T-helper 22 cell (primary cell): ENCODE data around the gene NUCKS1.
A peak's percentile ranks its signal among the peaks of the same experiment; 100 is the strongest.
"Not testable (repeated sequence)": the region's sequence is repeated elsewhere in the genome, so short reads cannot be mapped to it uniquely, and the experiment has no call there.

Experiments
- DNase-seq: peaks from one replicate; pipeline ENCODE4 v3.0.0-alpha.2; 2020; ENCODE audit warnings: low read depth

NUCKS1 gene

GRCh38 chr1:205729945-205730610 lies 19.9 kb downstream of the NUCKS1 start:
- DNase-seq = no peak

DNA sequence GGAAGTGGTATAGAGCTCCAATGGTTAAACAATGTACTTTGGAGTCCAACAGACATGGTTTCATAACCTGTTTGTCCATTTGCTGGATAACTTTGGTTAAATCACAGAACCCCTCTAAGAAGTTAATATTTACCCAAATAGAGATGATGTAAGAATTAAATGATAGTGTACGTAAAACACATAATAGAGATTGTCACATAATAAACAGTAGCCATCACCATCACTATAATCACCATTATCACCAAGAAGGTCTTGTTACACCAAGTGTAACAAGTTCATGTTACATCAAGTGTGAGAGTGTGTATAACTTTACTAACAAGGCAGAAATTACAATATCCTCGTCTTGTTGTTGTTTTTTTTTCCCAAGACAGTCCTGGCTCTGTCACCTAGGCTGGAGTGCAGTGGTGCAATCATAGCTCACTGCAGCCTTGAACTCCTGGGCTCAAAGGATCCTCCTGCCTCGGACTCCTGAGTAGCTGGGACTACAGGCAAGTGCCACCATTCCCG lies 23.3 kb downstream of the NUCKS1 start:
- DNase-seq = no peak

DNA sequence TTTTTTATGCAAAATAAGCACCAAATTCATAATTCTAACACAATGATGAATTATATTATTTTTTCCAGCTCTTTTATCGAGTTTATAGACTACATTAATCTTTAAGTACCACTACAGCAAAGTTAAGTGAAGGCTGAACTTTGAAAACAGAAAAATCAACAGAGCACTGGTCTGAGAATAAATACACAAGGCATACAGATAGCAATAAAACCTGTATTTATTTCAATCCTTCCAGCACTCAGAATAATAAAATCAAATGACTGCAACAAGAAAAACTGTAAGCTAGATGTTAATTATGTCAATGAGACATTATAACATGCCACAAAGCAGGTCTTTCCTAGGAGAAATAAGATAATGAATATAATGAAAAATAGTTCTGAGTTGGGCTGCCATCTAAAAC lies 24.5 kb downstream of the NUCKS1 start:
- no peak for DNase-seq

DNA sequence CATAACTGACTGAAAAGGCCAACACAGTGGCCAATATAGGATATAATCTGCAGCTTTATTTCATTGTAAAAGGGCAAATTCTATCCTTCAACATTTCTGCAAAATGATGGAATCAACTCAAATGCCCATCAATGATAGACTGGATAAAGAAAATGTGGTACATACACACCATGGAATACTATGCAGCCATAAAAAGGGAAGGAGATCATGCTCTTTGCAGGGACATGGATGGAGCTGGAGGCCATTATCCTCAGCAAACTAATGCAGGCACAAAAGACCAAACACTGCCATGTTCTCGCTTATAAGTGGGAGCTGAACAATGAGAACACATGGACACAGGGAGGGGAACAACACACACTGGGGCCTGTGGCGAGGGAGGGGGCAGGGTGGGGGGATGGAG lies 29.2 kb downstream of the NUCKS1 start:
- not testable (repeated sequence) for DNase-seq

DNA sequence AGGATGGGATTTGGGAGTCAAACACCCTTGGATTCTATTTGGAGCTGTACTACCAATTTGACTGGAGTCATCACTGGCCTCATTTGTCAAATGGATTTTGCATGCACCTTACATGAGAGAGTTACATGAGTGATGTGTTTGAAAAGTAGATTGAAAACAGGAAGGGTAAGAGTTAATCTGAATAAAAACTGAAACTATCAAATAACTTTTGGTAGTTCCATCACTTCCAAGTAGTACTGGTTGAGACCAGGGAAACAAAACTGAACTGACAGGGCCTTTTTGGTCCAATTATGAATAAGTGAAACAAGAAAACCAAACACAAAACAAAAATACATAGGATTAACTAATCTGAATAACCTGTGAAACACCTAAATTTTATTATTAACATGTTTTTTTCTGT lies 30.2 kb downstream of the NUCKS1 start:
- no peak for DNase-seq

- no peak for DNase-seq
These were observed 31.0 kb downstream of the NUCKS1 start for GRCh38 chr1:205719015-205719414.

DNA sequence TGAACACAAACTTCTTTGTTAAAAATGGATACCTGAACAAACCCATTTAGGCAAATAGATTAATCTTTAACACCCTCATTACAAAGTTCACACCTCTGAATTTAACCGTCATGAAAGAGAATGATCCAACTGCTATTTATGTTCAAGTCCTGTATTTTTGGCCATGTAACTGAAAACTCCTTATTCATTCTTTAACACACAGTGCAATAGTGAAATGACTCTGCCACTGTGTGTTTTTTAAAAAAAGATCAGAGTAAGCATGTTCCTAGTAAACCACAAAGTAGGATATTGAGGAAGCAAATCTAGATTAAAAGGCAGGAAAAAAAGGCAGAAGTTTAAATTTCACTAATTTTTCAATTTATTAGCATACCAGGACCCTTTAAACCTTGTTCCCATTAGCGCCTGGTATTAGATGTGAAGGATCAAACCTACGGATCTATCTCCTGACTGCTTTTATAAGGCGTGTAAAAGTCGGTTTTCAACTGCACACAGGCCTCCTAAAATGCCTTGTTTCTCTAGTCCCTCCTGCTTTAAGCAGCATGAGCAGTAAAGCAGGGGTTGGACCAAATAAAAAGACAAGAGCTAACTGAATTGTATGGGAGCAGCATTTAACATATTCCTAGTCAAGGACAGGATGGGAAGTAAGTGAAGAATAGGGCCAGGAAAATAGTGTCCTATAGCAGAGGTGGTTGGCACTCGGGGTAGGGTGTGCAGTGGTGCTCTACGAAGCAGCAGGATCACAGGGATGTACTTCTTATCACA lies 33.4 kb downstream of the NUCKS1 start:
- DNase-seq = no peak

GRCh38 chr1:205715628-205716027 lies 34.4 kb downstream of the NUCKS1 start:
- DNase-seq = no peak

DNA sequence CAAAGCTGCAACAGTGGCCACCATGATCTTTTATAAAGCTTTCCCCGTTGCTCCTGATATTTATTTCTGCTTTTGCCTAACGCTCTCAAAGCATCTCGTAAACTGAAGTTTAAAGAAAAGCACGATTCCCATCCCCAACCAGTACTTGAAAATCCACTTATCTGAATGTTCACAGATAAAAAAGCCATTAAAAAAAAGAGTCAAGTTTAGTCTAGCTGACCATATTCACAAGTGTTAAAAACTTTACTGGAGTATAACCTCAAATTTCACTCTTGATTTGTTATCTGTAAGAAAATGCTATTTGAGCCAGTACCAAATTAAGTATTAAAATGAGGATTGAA lies 35.1 kb downstream of the NUCKS1 start:
- DNase-seq = no peak

- no peak for DNase-seq
These were observed 35.6 kb downstream of the NUCKS1 start for GRCh38 chr1:205714190-205714905.

GRCh38 chr1:205711105-205712048 lies 38.6 kb downstream of the NUCKS1 start:
- peak; percentile 14 for DNase-seq

GRCh38 chr1:205710201-205711062 lies 39.5 kb downstream of the NUCKS1 start:
- DNase-seq = no peak

DNA sequence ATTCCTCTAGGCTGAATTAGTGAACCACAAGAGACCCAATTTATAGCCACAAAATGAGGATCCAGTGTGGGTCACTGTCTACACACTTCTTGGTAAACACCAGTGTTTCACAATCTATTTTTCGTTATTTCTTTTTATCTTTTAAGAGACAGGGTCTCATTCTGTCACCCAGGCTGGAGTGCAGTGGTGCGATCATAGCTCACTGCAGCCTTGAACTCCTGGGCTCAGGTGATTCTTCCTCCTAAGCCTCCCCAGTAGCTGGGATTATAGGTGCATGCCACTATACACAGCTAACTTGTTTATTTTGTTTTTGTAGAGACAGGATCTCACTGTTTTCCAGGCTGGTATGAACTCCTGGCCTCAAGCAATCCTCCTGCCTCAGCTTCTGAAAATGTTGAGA lies 40.3 kb downstream of the NUCKS1 start:
- DNase-seq = no peak

DNA sequence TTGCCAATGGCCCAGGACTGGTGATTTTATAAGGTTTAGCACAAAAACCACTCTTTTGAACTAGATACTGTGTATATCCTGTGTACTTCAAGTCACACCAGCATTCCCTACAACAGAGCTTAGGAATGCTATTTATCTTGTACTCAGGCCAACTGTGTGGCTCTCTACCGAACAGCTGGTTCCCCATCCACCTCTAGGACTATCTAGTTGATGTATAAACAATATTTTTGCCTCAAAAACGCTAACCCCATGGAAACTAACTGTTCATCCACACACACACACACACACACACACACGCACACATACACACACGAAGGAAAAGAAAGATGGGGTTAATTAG lies 41.0 kb downstream of the NUCKS1 start:
- DNase-seq = no peak

DNA sequence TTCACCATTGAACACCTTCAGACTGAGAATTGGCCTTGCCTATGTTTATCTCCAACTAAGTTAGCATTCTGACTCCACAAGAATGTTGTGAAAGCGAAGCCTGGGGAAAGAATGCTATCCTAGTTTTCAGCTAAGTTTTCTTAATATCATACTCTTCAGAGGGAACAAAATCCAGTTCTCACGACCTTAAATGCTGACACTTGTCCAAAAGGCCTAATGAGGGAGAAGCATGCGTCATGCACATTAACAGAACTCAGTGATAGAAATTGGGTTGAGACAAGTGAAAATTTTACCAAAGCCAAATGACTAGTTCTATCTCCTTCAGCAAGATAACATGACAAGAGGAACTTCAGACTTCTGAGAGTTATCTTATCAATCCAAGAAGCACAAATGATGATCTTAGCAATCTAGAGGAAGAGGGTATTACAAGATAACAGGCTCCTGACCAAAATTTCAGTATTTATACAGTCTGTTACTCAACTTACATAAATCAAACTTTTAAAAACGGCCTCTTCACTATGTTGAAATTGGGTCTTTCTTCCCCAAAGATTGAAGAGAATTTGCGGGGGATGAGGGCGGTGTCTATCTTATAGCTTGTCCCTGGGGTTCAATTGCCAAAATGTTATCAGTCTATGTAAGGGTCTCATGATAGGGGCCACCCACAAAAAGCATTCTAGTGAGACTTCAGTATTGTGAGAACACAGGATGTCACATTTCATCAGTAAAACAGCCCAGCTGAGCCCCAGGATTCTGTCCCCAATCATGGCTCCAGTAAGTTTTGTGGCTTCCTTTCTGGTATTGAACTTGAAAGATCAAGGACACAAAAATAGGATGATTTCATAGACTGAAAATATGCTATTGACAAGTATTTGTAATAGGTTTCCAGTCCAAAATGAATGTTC lies 43.1 kb downstream of the NUCKS1 start:
- DNase-seq = no peak

DNA sequence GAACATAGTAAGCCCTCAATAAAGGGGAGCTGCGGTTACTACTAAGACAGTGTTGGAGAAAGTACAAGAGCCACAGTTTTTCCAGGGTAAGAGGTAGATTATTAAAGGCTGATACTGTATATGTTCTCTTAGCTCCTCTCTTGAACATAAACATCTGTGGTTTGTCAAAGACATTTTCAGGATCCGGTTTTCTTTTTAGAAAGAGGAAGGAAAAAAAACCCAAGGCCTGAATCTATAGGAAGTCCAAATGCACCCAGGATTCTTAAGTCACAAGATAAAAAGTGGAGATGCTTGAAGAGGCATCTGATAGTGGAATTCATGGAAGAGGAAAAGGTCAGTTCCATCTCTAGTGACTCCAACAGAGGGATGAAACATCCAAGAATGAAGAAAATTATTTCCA lies 45.1 kb downstream of the NUCKS1 start:
- DNase-seq = no peak

GRCh38 chr1:205703072-205703471 lies 46.9 kb downstream of the NUCKS1 start:
- no peak for DNase-seq

DNA sequence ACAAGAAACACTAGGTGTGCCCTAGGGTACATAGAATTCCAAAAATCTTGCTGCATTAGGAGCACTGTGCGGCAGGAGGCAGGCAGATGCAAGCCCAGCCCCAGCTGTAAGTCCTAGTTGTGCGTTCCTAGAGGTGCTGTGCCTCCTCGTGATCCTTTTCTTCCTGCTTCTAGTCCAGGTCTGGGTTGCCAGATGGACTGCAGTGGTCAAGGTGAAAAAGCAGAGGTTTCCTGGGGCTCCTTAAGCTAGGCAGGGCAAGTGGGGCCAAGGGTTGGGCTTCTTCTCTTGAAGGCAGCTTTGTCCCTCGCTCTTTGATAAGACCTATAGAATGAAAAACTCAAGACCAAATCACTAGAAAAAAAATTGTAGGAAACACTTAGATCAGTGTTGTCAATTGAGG lies 48.1 kb downstream of the NUCKS1 start:
- no peak for DNase-seq

DNA sequence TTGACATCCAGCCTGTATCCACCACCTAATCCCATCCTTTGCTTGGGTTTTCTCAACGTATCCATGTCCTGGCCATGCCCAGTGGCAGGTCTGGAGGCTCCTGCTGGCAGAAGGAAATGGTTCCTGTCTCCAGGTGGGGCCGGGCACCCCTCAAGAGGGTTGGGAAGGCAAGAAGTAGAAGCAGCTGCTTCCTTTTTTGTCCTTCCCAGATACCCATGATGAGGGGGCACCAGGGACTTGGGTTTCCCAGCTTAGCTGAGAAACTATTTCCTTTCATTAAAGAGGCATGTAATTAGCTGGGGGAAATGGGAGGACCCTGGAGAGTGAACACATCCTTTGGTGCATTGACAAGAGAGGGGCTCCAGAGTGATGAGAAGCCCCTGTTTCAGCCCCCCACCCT lies 48.6 kb downstream of the NUCKS1 start:
- no peak for DNase-seq

- no peak for DNase-seq
These were observed 49.0 kb downstream of the NUCKS1 start for GRCh38 chr1:205700865-205701401.
